Cardiac muscle cell (in vitro differentiated cells and primary cell): ENCODE results near the gene FAM168A. TPM values are rescaled to one million over a fixed set of nuclear protein-coding genes. Genes with fewer than 3 reads are reported as not detected.
A peak's percentile ranks its signal among the peaks of the same experiment; 100 is the strongest.

ENCODE experiments used
- DNase-seq, 2 donors: peaks; one replicate each; pipeline versions ENCODE4 v3.0.0 to v3.0.0-alpha.2; 2010 to 2017; ENCODE audit warnings: low read depth in 1 of 2, low spot score in 1 of 2
- H3K27ac ChIP-seq: fragments of 200-600 bp; sonication (generic); 2 replicates; pipeline ENCODE4 v1.5.1; 2016
- H3K27me3 ChIP-seq: fragments of 200-600 bp; sonication (generic); 2 replicates; pipeline ENCODE4 v1.6.0; 2016; ENCODE audit warnings: control low read depth
- H3K36me3 ChIP-seq: fragments of 200-600 bp; sonication (generic); 2 replicates; pipeline ENCODE4 v1.5.1; 2016; ENCODE audit warnings: control low read depth
- H3K4me1 ChIP-seq: fragments of 200-600 bp; sonication (generic); 2 replicates; pipeline ENCODE4 v1.8.1; 2017; ENCODE audit warnings: low read depth, mild to moderate bottlenecking, mixed run types
- H3K4me3 ChIP-seq: fragments of 200-600 bp; sonication (generic); 2 replicates; pipeline ENCODE4 v1.5.1; 2016; ENCODE audit warnings: mild to moderate bottlenecking
- H3K9me3 ChIP-seq: fragments of 200-600 bp; sonication (generic); 2 replicates; pipeline ENCODE4 v1.5.1; 2017; ENCODE audit warnings: low read depth, mild to moderate bottlenecking, control low read depth
- CTCF ChIP-seq: IDR thresholded peaks from 2 replicates; pipeline ENCODE4 v1.5.1; 2012; ENCODE audit warnings: low read depth, mild to moderate bottlenecking, low read length
- polyA plus RNA-seq: library from polyadenylated mRNA; unstranded; fragments of >200 nt; fragmentation: Nextera tagmentation; extraction: Ambion mirVana; gene quantifications from 2 replicates; pipeline ENCODE4 v1.2.1, GENCODE V29; 2016
- total RNA-seq: library from RNA; depleted of rRNA; stranded (reverse); fragments of >200 nt; gene quantifications from 2 replicates; pipeline ENCODE4 v1.2.3, GENCODE V29; 2016

The FAM168A gene
- total and polyA plus RNA-seq, 2 experiments from 2014 or later, result 9.7 to 32.4 TPM

GRCh38 chr11:73401217-73401923, 196.5 kb downstream of the FAM168A start:
- no peak for TF ChIP-seq CTCF
- Histone ChIP-seq H3K4me3 (no peak overlapping the region), H3K4me1 (peaks cover 4% of the 10 kb centered on the region), H3K9me3 (no peaks in the 10 kb centered on the region), H3K27ac (no peak overlapping the region), H3K27me3 (no peaks in the 10 kb centered on the region), H3K36me3 (no peaks in the 10 kb centered on the region)
- DNase-seq, result no peak

GRCh38 chr11:73400293-73400692, 197.6 kb downstream of the FAM168A start:
- H3K4me1 ChIP-seq, result peaks cover 4% of the 10 kb centered on the region
- no peak for DNase-seq

GRCh38 chr11:73399636-73400035, 198.3 kb downstream of the FAM168A start:
- no peak for DNase-seq
- Histone ChIP-seq H3K27me3 (no peaks in the 10 kb centered on the region), H3K36me3 (no peaks in the 10 kb centered on the region), H3K4me3 (no peak overlapping the region), H3K9me3 (no peaks in the 10 kb centered on the region), H3K4me1 (peaks cover 4% of the 10 kb centered on the region), H3K27ac (no peak overlapping the region)
- no peak for TF ChIP-seq CTCF

More at GRCh38 chr11:73400293-73400692, 197.6 kb downstream of the FAM168A start:
- no peak overlapping the region for H3K4me3 ChIP-seq
- H3K36me3 ChIP-seq, result no peaks in the 10 kb centered on the region
- H3K27me3 ChIP-seq, result no peaks in the 10 kb centered on the region
- no peak for TF ChIP-seq CTCF
- H3K27ac ChIP-seq, result no peak overlapping the region
- no peaks in the 10 kb centered on the region for H3K9me3 ChIP-seq

- Histone ChIP-seq H3K4me3 (no peak overlapping the region), H3K27ac (no peak overlapping the region), H3K4me1 (peaks cover 4% of the 10 kb centered on the region), H3K9me3 (no peaks in the 10 kb centered on the region), H3K27me3 (no peaks in the 10 kb centered on the region), H3K36me3 (no peaks in the 10 kb centered on the region)
- no peak for TF ChIP-seq CTCF
- DNase-seq, result no peak
Measured at GRCh38 chr11:73399159-73399590, 198.7 kb downstream of the FAM168A start.

GRCh38 chr11:73398721-73399120, 199.2 kb downstream of the FAM168A start:
- no peak for DNase-seq
- no peak for TF ChIP-seq CTCF
- Histone ChIP-seq H3K27ac (peak overlapping the region; percentile 17), H3K4me3 (no peak overlapping the region), H3K4me1 (peaks cover 2% of the 10 kb centered on the region), H3K36me3 (no peaks in the 10 kb centered on the region), H3K9me3 (no peaks in the 10 kb centered on the region), H3K27me3 (no peaks in the 10 kb centered on the region)
